K562 (cell line): ENCODE measurements around the gene ANKRD34A. TPM values are rescaled to one million over a fixed set of nuclear protein-coding genes. Genes with fewer than 3 reads are reported as not detected.

Source experiments
- ARNT ChIP-seq, 2 experiments: fragments of 450-650 bp; IDR thresholded peaks; 2 replicates each; pipeline ENCODE4 v1.6.1; 2016; ENCODE audit warnings: mild to moderate bottlenecking in 1 of 2
- ATF4 ChIP-seq: fragments of 450-650 bp; formaldehyde crosslinking; IDR thresholded peaks from 2 replicates; pipeline ENCODE4 v1.4.0; 2022; ENCODE audit warnings: mild to moderate bottlenecking, moderate library complexity
- CBX5 ChIP-seq: IDR thresholded peaks from 2 replicates; pipeline ENCODE4 v1.6.1; 2014; ENCODE audit warnings: low read depth, borderline replicate concordance
- IRF9 ChIP-seq: fragments of 450-650 bp; IDR thresholded peaks from 2 replicates; pipeline ENCODE4 v1.6.1; 2016; ENCODE audit warnings: missing biosample characterization, missing genetic modification characterization
- MED1 ChIP-seq: sonication (generic); formaldehyde crosslinking; IDR thresholded peaks from 2 replicates; pipeline ENCODE4 v1.8.1; 2023; ENCODE audit warnings: missing genetic modification reagents, borderline replicate concordance
- NUFIP1 ChIP-seq: fragments of 450-650 bp; IDR thresholded peaks from 2 replicates; pipeline ENCODE4 v1.6.1; 2018; ENCODE audit not compliant: partially characterized antibody
- PREB ChIP-seq: sonication (generic); formaldehyde crosslinking; IDR thresholded peaks from 2 replicates; pipeline ENCODE4 v1.8.1; 2023; ENCODE audit warnings: mild to moderate bottlenecking, missing genetic modification reagents
- RERE ChIP-seq: sonication (generic); formaldehyde crosslinking; IDR thresholded peaks from 2 replicates; pipeline ENCODE4 v1.8.0; 2023; ENCODE audit warnings: missing genetic modification reagents, mild to moderate bottlenecking, borderline replicate concordance
- RUNX1 ChIP-seq: sonication (generic); IDR thresholded peaks from 2 replicates; pipeline ENCODE4 v1.6.1; 2016; ENCODE audit warnings: antibody characterized with exemption, low read depth
- SP2 ChIP-seq: IDR thresholded peaks from 2 replicates; pipeline ENCODE4 v1.6.1; 2011; ENCODE audit warnings: mild to moderate bottlenecking, low read depth, low read length, moderate library complexity; ENCODE audit not compliant: poor library complexity, severe bottlenecking; ENCODE audit errors: extremely low read depth
- ZKSCAN1 ChIP-seq: fragments of 150-350 bp; IDR thresholded peaks from 2 replicates; pipeline ENCODE4 v1.6.1; 2016; ENCODE audit warnings: low read depth, low read length
- ZNF133 ChIP-seq: fragments of 250-450 bp; sonication (Bioruptor Pico); IDR thresholded peaks from 2 replicates; pipeline ENCODE4 v1.4.0; 2020; ENCODE audit warnings: mild to moderate bottlenecking
- ZNF561 ChIP-seq: fragments of 450-650 bp; formaldehyde crosslinking; conservative IDR thresholded peaks from 2 replicates; pipeline ENCODE4 v1.4.0; 2020; ENCODE audit warnings: mild to moderate bottlenecking, moderate library complexity
- ZNF584 ChIP-seq: fragments of 200-800 bp; sonication (Bioruptor generic); IDR thresholded peaks from 2 replicates; pipeline ENCODE4 v1.6.1; 2016; ENCODE audit warnings: low read depth, mild to moderate bottlenecking, missing genetic modification characterization, missing compliant biosample characterization
- polyA plus RNA-seq, 8 experiments: library from polyadenylated mRNA; depleted of rRNA in 4 of 8; stranded (reverse) in 5 of 8; unstranded in 3 of 8; fragments of >200 nt; fragmentation: Nextera tagmentation in 2 of 8; fragmentation: Illumina TruSeq in 1 of 8; extraction: Ambion mirVana in 2 of 8; extraction: Trizol in 1 of 8; gene quantifications; 2 replicates each; pipeline versions ENCODE4 v1.2.1 to v1.2.3, GENCODE V29; 2011 to 2014; ENCODE audit warnings: inconsistent platforms in 1 of 8, missing spikeins in 1 of 8
- total RNA-seq, 7 experiments: library from RNA; depleted of rRNA in 6 of 7; stranded (reverse); fragments of >200 nt in 6 of 7; fragmentation: Illumina TruSeq in 2 of 7; extraction: Trizol in 2 of 7; gene quantifications; 2 replicates each; pipeline versions ENCODE4 v1.2.1 to v1.2.3, GENCODE V29; 2011 to 2021; ENCODE audit warnings: low replicate concordance in 1 of 7

The ANKRD34A gene
- total and polyA plus RNA-seq, 9 of the 15 experiments (the other 6 are each of a cell fraction or from before 2014, with no cell fraction given), result 0.06 to 1.6 (median 0.43) TPM

GRCh38 chr1:146012703-146013558, 48.6 kb upstream of the ANKRD34A start (continued):
- no peak for TF ChIP-seq NUFIP1
- no peak for TF ChIP-seq IRF9 (tag)
- TF ChIP-seq SP2, result no peak
- TF ChIP-seq ATF4, result no peak
- no peak for TF ChIP-seq MED1
- TF ChIP-seq ZNF561 (CRISPR knock-in tag), result no peak
- TF ChIP-seq ZNF584 (CRISPR knock-in tag), result no peak
- TF ChIP-seq CBX5, result no peak
- TF ChIP-seq ZKSCAN1, result no peak
- TF ChIP-seq RERE (CRISPR knock-in tag), result no peak
- TF ChIP-seq PREB (CRISPR knock-in tag), result no peak
- no peak for TF ChIP-seq RUNX1
- TF ChIP-seq ZNF133, result no peak
- TF ChIP-seq ARNT (IDR thresholded peaks at IDR 0.05), result no peak; a peak in 1 of 4 replicates
